Measurements from ENCODE around the gene ZNF790. TPM values are rescaled to one million over a fixed set of nuclear protein-coding genes. Genes with fewer than 3 reads are reported as not detected.

ZNF790 gene
- 1 to 10 TPM; 6.5 to 8.5 TPM for total RNA-seq

GRCh38 chr19:36837906-36838783 lies at the start of gene ZNF790:
Gene ZNF790 (minus strand): TSS chr19:36838387. CDS start chr19:36825619, 12,768 bp downstream.
- peaks cover 24 to 50% of the 10 kb centered on the region in 2 donors for H3K36me3 Mint-ChIP-seq (ENCODE audit: insufficient read depth in 2 of 2)
- H3K9me3 Mint-ChIP-seq, result peaks cover 13 to 16% of the 10 kb centered on the region in 2 donors
- ATAC-seq (replicated peaks in 1 of 2) (peak; percentile 97 to 98), DNase-seq (peak; percentile 87 to 90)
- H3K4me3 Mint-ChIP-seq, result no peak within 1 kb of the TSS
- no peaks in the 10 kb centered on the region for H3K27me3 Mint-ChIP-seq (ENCODE audit: low read depth)
- peak within 1 kb of the TSS; percentile 96 for H3K27ac Mint-ChIP-seq
- H3K4me1 Mint-ChIP-seq (ENCODE audit: low read depth), result peaks cover 6% of the 10 kb centered on the region

DNA sequence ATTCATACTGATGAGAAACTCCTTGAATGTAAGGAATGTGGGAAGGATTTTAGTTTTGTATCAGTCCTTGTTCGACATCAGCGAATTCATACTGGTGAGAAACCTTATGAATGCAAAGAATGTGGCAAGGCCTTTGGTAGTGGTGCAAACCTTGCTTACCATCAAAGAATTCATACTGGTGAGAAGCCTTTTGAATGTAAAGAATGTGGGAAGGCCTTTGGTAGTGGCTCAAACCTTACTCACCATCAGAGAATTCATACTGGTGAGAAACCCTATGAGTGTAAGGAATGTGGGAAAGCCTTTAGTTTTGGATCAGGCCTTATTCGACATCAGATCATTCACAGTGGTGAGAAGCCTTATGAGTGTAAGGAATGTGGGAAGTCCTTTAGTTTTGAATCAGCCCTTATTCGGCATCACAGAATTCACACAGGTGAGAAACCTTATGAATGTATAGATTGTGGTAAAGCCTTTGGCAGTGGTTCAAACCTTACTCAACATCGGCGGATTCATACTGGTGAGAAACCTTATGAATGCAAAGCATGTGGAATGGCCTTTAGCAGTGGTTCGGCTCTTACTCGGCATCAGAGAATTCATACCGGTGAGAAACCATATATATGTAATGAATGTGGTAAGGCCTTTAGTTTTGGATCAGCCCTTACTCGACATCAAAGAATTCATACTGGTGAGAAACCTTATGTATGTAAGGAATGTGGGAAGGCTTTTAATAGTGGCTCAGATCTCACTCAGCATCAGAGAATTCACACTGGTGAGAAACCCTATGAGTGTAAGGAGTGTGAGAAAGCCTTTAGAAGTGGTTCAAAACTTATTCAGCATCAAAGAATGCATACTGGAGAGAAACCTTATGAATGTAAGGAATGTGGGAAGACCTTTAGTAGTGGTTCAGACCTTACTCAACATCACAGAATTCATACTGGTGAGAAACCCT lies 39.1 kb upstream of the ZNF790 start:
- H3K4me1 Mint-ChIP-seq (ENCODE audit: low read depth), result no peaks in the 10 kb centered on the region
- H3K27ac Mint-ChIP-seq, result no peak overlapping the region
- H3K27me3 Mint-ChIP-seq (ENCODE audit: low read depth), result no peaks in the 10 kb centered on the region
- ATAC-seq (replicated peaks in 1 of 2) (no peak), DNase-seq (no peak)
- peaks cover 42 to 67% of the 10 kb centered on the region in 2 donors for H3K36me3 Mint-ChIP-seq (ENCODE audit: insufficient read depth in 2 of 2)
- peaks cover 22 to 23% of the 10 kb centered on the region in 2 donors for H3K9me3 Mint-ChIP-seq
- H3K4me3 Mint-ChIP-seq, result no peak overlapping the region

DNA sequence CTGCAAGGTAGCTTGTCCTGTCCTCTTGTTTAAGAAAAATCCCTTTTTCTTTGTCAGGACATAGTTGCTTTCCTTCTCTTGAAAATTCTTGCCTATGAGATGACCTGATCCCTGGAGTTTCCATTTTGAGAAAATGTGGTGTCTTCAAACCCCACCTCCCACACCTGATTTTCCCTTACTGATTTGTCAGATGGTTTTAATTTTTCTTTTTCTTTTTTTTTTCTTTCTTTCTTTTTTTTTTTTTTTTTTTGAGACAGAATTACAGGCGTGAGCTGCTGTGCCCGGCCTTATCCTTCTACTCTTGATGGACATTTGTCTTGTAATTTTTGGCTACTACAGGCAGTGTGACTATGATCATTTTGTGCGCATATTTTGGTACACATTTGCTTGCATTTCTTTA lies 13.7 kb upstream of the ZNF790 start:
- H3K4me1 Mint-ChIP-seq (ENCODE audit: low read depth), result peaks cover 6% of the 10 kb centered on the region
- peaks cover 8 to 10% of the 10 kb centered on the region in 2 donors for H3K9me3 Mint-ChIP-seq
- ATAC-seq (replicated peaks in 1 of 2) (no peak), DNase-seq (no peak)
- peaks cover 21 to 44% of the 10 kb centered on the region in 2 donors for H3K36me3 Mint-ChIP-seq (ENCODE audit: insufficient read depth in 2 of 2)
- no peaks in the 10 kb centered on the region for H3K27me3 Mint-ChIP-seq (ENCODE audit: low read depth)
- H3K27ac Mint-ChIP-seq, result no peak overlapping the region
- no peak overlapping the region for H3K4me3 Mint-ChIP-seq

DNA sequence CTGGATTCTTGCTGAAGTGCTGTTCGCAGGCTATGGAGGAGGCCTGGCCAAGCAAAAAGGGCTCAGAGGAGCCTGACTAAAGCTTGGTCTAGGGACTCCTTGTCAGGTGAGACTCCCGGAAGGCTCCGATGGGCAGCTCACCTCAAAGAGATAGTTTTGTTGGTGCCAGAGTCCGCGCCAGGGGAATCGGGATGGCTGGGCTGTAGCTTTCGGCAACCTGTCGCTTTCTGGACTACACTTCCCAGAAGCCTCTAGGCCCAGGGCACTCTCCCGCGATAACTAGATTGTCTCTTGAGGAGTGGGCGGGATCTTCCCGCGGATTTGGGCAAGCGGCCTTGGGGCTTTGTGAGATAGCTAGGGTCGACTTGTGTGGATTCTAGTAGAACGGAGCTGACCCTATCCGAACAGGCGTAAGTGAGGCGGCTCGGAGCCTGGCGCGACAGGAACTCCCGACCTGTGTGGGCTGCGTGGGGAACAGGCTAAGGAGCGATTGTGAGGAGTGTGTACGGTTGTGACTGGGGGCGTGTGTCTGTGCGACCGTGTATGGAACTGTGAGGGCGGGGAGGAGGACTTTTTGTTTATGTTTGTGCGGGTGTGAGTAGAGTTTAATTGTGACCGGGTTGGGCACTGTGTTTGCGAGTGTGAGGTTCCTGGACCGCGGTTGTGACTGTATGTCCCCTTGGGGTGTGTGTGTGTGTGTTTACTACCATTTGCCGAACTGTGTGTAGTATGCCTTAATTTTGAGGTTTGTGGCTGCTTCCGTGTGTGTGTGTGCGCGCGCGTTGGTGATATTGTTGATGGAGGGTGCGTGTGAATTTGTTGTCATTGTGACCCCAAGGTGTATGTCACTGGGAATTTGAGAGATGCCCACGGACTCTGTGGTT lies 12.6 kb upstream of the ZNF790 start, which contains the start of gene ZNF345:
Gene ZNF345 (plus strand): TSS at position 318 of the 884 bp plus-strand sequence. CDS start 25,955 bp downstream, outside the sequence.
- peaks cover 6% of the 10 kb centered on the region for H3K4me1 Mint-ChIP-seq (ENCODE audit: low read depth)
- ATAC-seq (replicated peaks in 1 of 2), result peak; percentile 84 to 85
- peak; percentile 85 to 91 for DNase-seq
- H3K36me3 Mint-ChIP-seq (ENCODE audit: insufficient read depth in 2 of 2), result peaks cover 21 to 47% of the 10 kb centered on the region in 2 donors
- no peaks in the 10 kb centered on the region for H3K27me3 Mint-ChIP-seq (ENCODE audit: low read depth)
- H3K27ac Mint-ChIP-seq, result no peak within 1 kb of the TSS
- H3K9me3 Mint-ChIP-seq, result peaks cover 7 to 9% of the 10 kb centered on the region in 2 donors
- H3K4me3 Mint-ChIP-seq, result no peak within 1 kb of the TSS

DNA sequence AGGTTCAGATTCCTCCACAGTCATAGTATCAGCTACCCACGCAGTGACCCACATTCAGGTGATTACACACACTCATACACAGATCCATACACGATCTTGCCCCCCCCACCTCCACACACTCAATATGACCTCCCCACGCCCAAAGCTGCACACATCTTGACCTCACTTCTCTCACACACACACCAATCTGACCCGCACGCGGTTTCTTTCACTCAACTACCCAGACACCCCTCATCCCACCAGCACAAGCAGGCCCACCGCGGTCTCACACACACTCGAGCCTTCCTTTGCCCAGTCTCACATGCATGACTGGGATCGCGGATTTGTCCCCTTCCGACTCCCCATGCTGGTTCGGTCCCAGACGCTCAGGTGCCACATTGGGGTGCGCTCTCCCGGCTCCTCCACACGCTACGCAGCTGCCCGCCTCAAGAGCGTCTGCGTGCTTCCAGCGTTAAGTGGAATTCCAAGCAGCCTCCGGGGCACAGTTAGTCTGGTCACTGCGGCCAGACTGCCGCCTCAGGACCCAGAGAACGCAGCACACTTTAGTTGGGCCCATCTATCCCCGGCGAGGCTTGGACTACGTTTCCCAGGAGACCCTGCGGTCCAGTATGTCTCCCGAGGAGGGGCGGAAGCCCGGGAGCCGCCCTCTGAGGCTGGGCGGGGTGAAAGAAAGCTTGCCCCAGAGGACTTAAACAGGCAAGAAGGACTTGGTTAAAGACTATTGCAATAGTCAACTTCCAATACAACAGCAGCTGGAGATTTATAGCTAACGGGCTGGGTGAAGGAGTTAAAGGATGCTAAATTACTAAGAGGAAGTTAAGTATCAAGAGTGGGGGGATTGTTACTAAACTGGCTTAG lies 11.7 kb upstream of the ZNF790 start:
- peaks cover 19 to 48% of the 10 kb centered on the region in 2 donors for H3K36me3 Mint-ChIP-seq (ENCODE audit: insufficient read depth in 2 of 2)

DNA sequence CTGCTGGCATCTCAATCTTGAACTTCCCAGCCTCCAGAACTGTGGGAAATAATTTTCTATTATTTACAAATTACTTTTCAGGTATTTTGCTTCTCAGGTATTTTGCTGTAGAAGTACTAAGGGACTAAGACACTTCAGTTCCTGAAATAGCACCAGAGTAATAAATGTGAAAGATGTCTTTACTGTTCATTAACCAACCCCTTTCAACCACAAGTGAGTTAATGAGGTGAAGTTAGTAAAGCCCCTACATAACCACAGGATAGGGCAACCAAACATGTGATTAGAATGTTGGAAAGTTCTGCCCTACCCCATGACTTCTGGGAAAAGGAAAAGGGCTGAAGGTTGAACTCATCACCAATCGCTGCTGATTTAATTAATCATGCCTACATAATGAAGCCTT lies 9.8 kb upstream of the ZNF790 start:
- Mint-ChIP-seq H3K36me3 (ENCODE audit: insufficient read depth in 2 of 2) (peaks cover 20 to 43% of the 10 kb centered on the region in 2 donors), H3K27me3 (ENCODE audit: low read depth) (no peaks in the 10 kb centered on the region), H3K9me3 (peaks cover 4 to 8% of the 10 kb centered on the region in 2 donors), H3K27ac (peak overlapping the region; percentile 92), H3K4me3 (peak overlapping the region in 1 of 2 donors; percentile 91), H3K4me1 (ENCODE audit: low read depth) (peaks cover 6% of the 10 kb centered on the region)
- DNase-seq (no peak), ATAC-seq (replicated peaks in 1 of 2) (no peak)

More for the DNA sequence above, 11.7 kb upstream of the ZNF790 start:
- peaks cover 6% of the 10 kb centered on the region for H3K4me1 Mint-ChIP-seq (ENCODE audit: low read depth)
- ATAC-seq (replicated peaks in 1 of 2) (peak; percentile 91 to 92), DNase-seq (peak; percentile 92 to 94)
- no peak overlapping the region for H3K4me3 Mint-ChIP-seq
- H3K27me3 Mint-ChIP-seq (ENCODE audit: low read depth), result no peaks in the 10 kb centered on the region
- H3K9me3 Mint-ChIP-seq, result peaks cover 6 to 7% of the 10 kb centered on the region in 2 donors
- H3K27ac Mint-ChIP-seq, result no peak overlapping the region

- Mint-ChIP-seq H3K9me3 (peaks cover 11 to 16% of the 10 kb centered on the region in 2 donors), H3K27ac (peak overlapping the region; percentile 96), H3K4me3 (no peak overlapping the region), H3K36me3 (ENCODE audit: insufficient read depth in 2 of 2) (peaks cover 21 to 47% of the 10 kb centered on the region in 2 donors), H3K4me1 (ENCODE audit: low read depth) (peaks cover 6% of the 10 kb centered on the region), H3K27me3 (ENCODE audit: low read depth) (no peaks in the 10 kb centered on the region)
- DNase-seq (no peak), ATAC-seq (replicated peaks in 1 of 2) (no peak)
Observed at GRCh38 chr19:36838784-36839324, 667 bp upstream of the ZNF790 start.

DNA sequence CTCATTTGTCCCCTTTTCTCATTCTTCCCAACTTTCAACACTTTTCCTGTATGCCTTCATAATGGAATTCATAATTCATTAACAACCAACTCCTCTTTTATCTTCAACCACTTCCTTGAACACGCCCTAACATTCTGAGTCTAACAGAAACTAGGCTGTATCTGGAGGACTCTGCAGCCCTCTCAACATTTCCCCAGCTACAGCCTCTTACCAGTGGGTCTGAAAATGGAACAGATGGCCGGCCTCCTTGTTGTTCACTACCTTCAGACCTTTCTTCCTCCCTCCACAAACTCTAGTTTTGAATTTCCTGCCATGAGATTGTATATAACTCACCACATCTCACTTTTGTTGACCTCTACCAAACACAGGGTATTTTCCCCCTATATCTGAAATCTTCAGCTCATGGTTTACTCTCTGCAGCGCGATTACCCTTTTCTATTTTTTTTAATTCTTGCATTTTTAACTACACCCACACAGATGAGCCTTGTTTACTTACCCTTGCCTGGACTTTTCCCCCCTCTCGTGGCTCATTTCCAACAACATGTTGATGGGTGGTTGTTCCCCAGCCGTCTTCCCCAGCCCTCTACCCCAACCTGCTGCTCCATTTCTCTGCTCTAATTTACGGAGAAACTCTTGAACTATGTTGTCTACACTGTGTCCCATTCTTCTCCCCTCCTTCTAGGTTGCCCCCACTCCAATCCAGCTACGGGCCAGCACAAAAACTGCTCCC lies 846 bp downstream of the ZNF790 start:
- peaks cover 6% of the 10 kb centered on the region for H3K4me1 Mint-ChIP-seq (ENCODE audit: low read depth)
- H3K4me3 Mint-ChIP-seq, result no peak overlapping the region
- peak in 1 of 2 donors; percentile 5 for ATAC-seq (replicated peaks in 1 of 2)
- no peak overlapping the region for H3K27ac Mint-ChIP-seq
- peak; percentile 4 to 5 for DNase-seq
- peaks cover 25 to 50% of the 10 kb centered on the region in 2 donors for H3K36me3 Mint-ChIP-seq (ENCODE audit: insufficient read depth in 2 of 2)
- H3K27me3 Mint-ChIP-seq (ENCODE audit: low read depth), result no peaks in the 10 kb centered on the region
- H3K9me3 Mint-ChIP-seq, result peaks cover 13 to 19% of the 10 kb centered on the region in 2 donors

- peaks cover 41 to 62% of the 10 kb centered on the region in 2 donors for H3K36me3 Mint-ChIP-seq (ENCODE audit: insufficient read depth in 2 of 2)
- H3K27me3 Mint-ChIP-seq (ENCODE audit: low read depth), result no peaks in the 10 kb centered on the region
- H3K4me1 Mint-ChIP-seq (ENCODE audit: low read depth), result no peaks in the 10 kb centered on the region
- peaks cover 18 to 24% of the 10 kb centered on the region in 2 donors for H3K9me3 Mint-ChIP-seq
- no peak overlapping the region for H3K4me3 Mint-ChIP-seq
- DNase-seq (no peak), ATAC-seq (replicated peaks in 1 of 2) (no peak)
- no peak overlapping the region for H3K27ac Mint-ChIP-seq
Observed at GRCh38 chr19:36833430-36833829, 4.8 kb downstream of the ZNF790 start.

DNA sequence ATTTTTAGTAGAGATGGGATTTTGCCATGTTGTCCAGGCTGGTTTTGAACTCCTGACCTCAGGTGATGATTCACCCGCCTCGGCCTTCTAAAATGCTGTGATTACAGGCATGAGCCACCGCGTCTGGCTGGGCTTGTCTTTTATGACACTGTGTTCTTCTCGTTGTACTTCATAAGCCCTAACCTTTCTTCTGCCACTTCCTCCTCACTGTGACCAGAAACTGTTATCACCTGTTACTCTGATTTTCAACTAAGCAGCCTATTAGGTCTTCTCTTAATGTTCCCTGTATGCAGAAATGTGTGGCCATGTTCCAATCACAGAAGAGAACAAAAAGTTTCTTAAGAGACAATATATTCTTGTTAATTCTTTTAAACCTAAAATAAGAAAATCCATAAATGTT lies 16.4 kb downstream of the ZNF790 start:
- Mint-ChIP-seq H3K4me1 (ENCODE audit: low read depth) (no peaks in the 10 kb centered on the region), H3K27ac (no peak overlapping the region), H3K27me3 (ENCODE audit: low read depth) (no peaks in the 10 kb centered on the region), H3K9me3 (peaks cover 16 to 37% of the 10 kb centered on the region in 2 donors), H3K36me3 (ENCODE audit: insufficient read depth in 2 of 2) (peaks cover 51 to 78% of the 10 kb centered on the region in 2 donors), H3K4me3 (no peak overlapping the region)
- ATAC-seq (replicated peaks in 1 of 2), result no peak
- DNase-seq, result no peak

All from activated T-cell treated with anti-CD3 and anti-CD28 coated beads, Interleukin-2, amount 50 U/mL, for 72 hours (primary cell).